K562 (cell line): ENCODE results near the gene SARS2. TPM values are rescaled to one million over a fixed set of nuclear protein-coding genes. Genes with fewer than 3 reads are reported as not detected.

ENCODE experiments used
- ATAC-seq: fragments of 200-7000 bp; cut with Tn5 transposase; 3 replicates; pipeline ENCODE4 v1.9.1; 2020; ENCODE audit warnings: moderate library complexity
- BruUV-seq: library from RNA; stranded (reverse); fragments of 400-500 nt; replicated peaks from 2 replicates; lab custom pipeline; 2021; lab: Mats Ljungman, UMichigan
- CTCF ChIA-PET: fragments of 300-600 bp; formaldehyde crosslinking; extraction: SDS; loops from one replicate; lab custom pipeline; 2021; ENCODE audit warnings: low intra/inter-chr PET ratio; lab: Yijun Ruan, JAX
- POLR2A ChIA-PET: fragments of 300-600, 350-650 bp; sonication (Branson Sonifier 250); formaldehyde crosslinking; extraction: SDS; loops from one replicate; lab custom pipeline; 2021; ENCODE audit warnings: antibody characterized with exemption, inconsistent platforms; lab: Yijun Ruan, JAX
- DNase-seq, 4 experiments: peaks; one replicate each; pipeline versions ENCODE4 v3.0.0 to v3.0.0-alpha.2; 2011 to 2018; ENCODE audit warnings: low spot score in 3 of 4, mixed read lengths in 3 of 4; ENCODE audit errors: extremely low read depth in 1 of 4
- FAIRE-seq: peaks from 2 replicates; lab custom pipeline; 2011; peaks lifted over from hg19 to GRCh38; lab: Jason Lieb, UNC
- H2AFZ ChIP-seq: 2 replicates; pipeline ENCODE4 v1.6.0; 2011; ENCODE audit warnings: low read depth, low read length, control low read depth, inconsistent platforms
- H3K27ac ChIP-seq: fragments of 200-600 bp; 3 replicates; pipeline ENCODE4 v1.8.0; 2011; ENCODE audit warnings: low read depth, mild to moderate bottlenecking, control low read depth, inconsistent platforms, low read length, moderate library complexity, mixed read lengths; ENCODE audit errors: extremely low read depth
- H3K27me3 ChIP-seq, 2 experiments: fragments of 300-600 bp in 1 of 2; 2 replicates in 1 of 2; 3 replicates in 1 of 2; pipeline versions ENCODE4 v1.6.0 to v1.8.0; 2011; ENCODE audit warnings: inconsistent platforms in 2 of 2, low read length in 2 of 2, mild to moderate bottlenecking in 1 of 2, mixed read lengths in 1 of 2, moderate library complexity in 1 of 2; ENCODE audit not compliant: control insufficient read depth in 2 of 2, insufficient read depth in 2 of 2
- H3K36me3 ChIP-seq: fragments of 300-600 bp; 3 replicates; pipeline ENCODE4 v1.8.0; 2011; ENCODE audit warnings: mild to moderate bottlenecking, low read length, inconsistent platforms; ENCODE audit not compliant: control insufficient read depth, insufficient read depth
- H3K4me1 ChIP-seq, 2 experiments: fragments of 200-600 bp in 1 of 2; replicated peaks in 1 of 2; 2 replicates in 1 of 2; 3 replicates in 1 of 2; pipeline versions ENCODE4 v1.5.1 to v1.8.0; 2011; ENCODE audit warnings: inconsistent platforms in 2 of 2, low read length in 2 of 2, mild to moderate bottlenecking in 1 of 2, mixed read lengths in 1 of 2, moderate library complexity in 1 of 2; ENCODE audit not compliant: control insufficient read depth in 2 of 2, insufficient read depth in 2 of 2
- H3K4me2 ChIP-seq: 2 replicates; pipeline ENCODE4 v1.6.1; 2011; ENCODE audit warnings: low read length, control low read depth, inconsistent platforms, mixed read lengths; ENCODE audit not compliant: insufficient read depth
- H3K4me3 ChIP-seq: fragments of 200-600 bp; sonication (generic), shearing (Covaris generic); 2 replicates; pipeline ENCODE4 v1.5.1; 2016; ENCODE audit warnings: control low read depth, inconsistent platforms
- H3K79me2 ChIP-seq: fragments of 200-600 bp; 3 replicates; pipeline ENCODE4 v1.8.0; 2011; ENCODE audit warnings: low read length, inconsistent platforms; ENCODE audit not compliant: control insufficient read depth, insufficient read depth
- H3K9ac ChIP-seq, 2 experiments: 2 replicates each; pipeline versions ENCODE4 v1.6.0 to v1.6.1; 2011; ENCODE audit warnings: low read depth in 2 of 2, low read length in 2 of 2, control low read depth in 1 of 2, inconsistent platforms in 1 of 2, mild to moderate bottlenecking in 1 of 2, mixed read lengths in 1 of 2; ENCODE audit not compliant: insufficient read depth in 1 of 2
- H3K9me1 ChIP-seq: one replicate; pipeline ENCODE4 v1.6.0; 2011; ENCODE audit warnings: inconsistent platforms, mild to moderate bottlenecking, low read length, moderate library complexity; ENCODE audit not compliant: control insufficient read depth, insufficient read depth
- H3K9me3 ChIP-seq: replicated peaks from 2 replicates; pipeline ENCODE4 v1.5.1; 2011; ENCODE audit warnings: low read depth, low read length, inconsistent platforms; ENCODE audit not compliant: control insufficient read depth, insufficient read depth
- H4K20me1 ChIP-seq: replicated peaks from 2 replicates; pipeline ENCODE4 v1.6.1; 2011; ENCODE audit warnings: low read length, inconsistent platforms, mixed read lengths; ENCODE audit not compliant: control insufficient read depth, insufficient read depth
- GTF2F1 ChIP-seq: IDR thresholded peaks from 2 replicates; pipeline ENCODE4 v1.6.1; 2011; ENCODE audit warnings: low read depth, low read length, improper control_type of control experiment
- HLTF ChIP-seq: fragments of 450-650 bp; IDR thresholded peaks from 2 replicates; pipeline ENCODE4 v1.6.1; 2016
- KLF10 ChIP-seq: fragments of 250-450 bp; sonication (Bioruptor Pico); IDR thresholded peaks from 2 replicates; pipeline ENCODE4 v1.6.1; 2021; ENCODE audit warnings: matching md5 sums
- NONO ChIP-seq, 2 experiments: fragments of 200-400 bp in 1 of 2; fragments of 450-650 bp in 1 of 2; formaldehyde crosslinking in 1 of 2; IDR thresholded peaks; 2 replicates each; pipeline ENCODE4 v1.6.1; 2017; ENCODE audit warnings: low read depth in 2 of 2, mild to moderate bottlenecking in 2 of 2, moderate library complexity in 2 of 2, low read length in 1 of 2
- SNIP1 ChIP-seq: fragments of 450-650 bp; IDR thresholded peaks from 2 replicates; pipeline ENCODE4 v1.7.1; 2017; ENCODE audit warnings: low read depth, mild to moderate bottlenecking
- THRA ChIP-seq: fragments of 450-650 bp; IDR thresholded peaks from 2 replicates; pipeline ENCODE4 v1.6.1; 2017; ENCODE audit warnings: mild to moderate bottlenecking, moderate library complexity
- ZBTB17 ChIP-seq: fragments of 450-650 bp; formaldehyde crosslinking; IDR thresholded peaks from 2 replicates; pipeline ENCODE4 v1.4.0; 2020; ENCODE audit warnings: mild to moderate bottlenecking
- ZNF146 ChIP-seq: IDR thresholded peaks from one replicate; pipeline ENCODE4 v1.6.1; 2018; ENCODE audit warnings: missing compliant biosample characterization; ENCODE audit not compliant: unreplicated experiment
- ZNF384 ChIP-seq: IDR thresholded peaks from 2 replicates; pipeline ENCODE4 v1.6.1; 2012; ENCODE audit warnings: low read depth, low read length, improper control_type of control experiment
- WGBS: fragments of 100-300 bp; shearing (Covaris generic); methylation state at CpG from one replicate; pipeline ENCODE4 v1.1.6; 2016; ENCODE audit warnings: low coverage, mixed read lengths; ENCODE audit not compliant: insufficient coverage; ENCODE audit errors: missing lambda C conversion rate; 5-methylcytosine and 5-hydroxymethylcytosine counted together
- in situ Hi-C: fragments of 300-500 bp; cut with MboI; formaldehyde crosslinking; loops from 4 replicates; pipeline ENCODE4 v1.15.0; 2018; ENCODE audit warnings: inconsistent platforms, mixed read lengths
- intact Hi-C: fragments of 100-400 bp; cut with micrococcal nuclease; formaldehyde crosslinking; loops from 2 replicates; pipeline ENCODE4 v1.14.2; 2022
- polyA plus RNA-seq, 8 experiments: library from polyadenylated mRNA; depleted of rRNA in 4 of 8; stranded (reverse) in 5 of 8; unstranded in 3 of 8; fragments of >200 nt; fragmentation: Nextera tagmentation in 2 of 8; fragmentation: Illumina TruSeq in 1 of 8; extraction: Ambion mirVana in 2 of 8; extraction: Trizol in 1 of 8; gene quantifications; 2 replicates each; pipeline versions ENCODE4 v1.2.1 to v1.2.3, GENCODE V29; 2011 to 2014; ENCODE audit warnings: inconsistent platforms in 1 of 8, missing spikeins in 1 of 8
- total RNA-seq, 7 experiments: library from RNA; depleted of rRNA in 6 of 7; stranded (reverse); fragments of >200 nt in 6 of 7; fragmentation: Illumina TruSeq in 2 of 7; extraction: Trizol in 2 of 7; gene quantifications; 2 replicates each; pipeline versions ENCODE4 v1.2.1 to v1.2.3, GENCODE V29; 2011 to 2021; ENCODE audit warnings: low replicate concordance in 1 of 7

The SARS2 gene
- total and polyA plus RNA-seq, 9 of the 15 experiments (the other 6 are each of a cell fraction or from before 2014, with no cell fraction given), result 3.1 to 59.1 (median 31.7) TPM

- H3K9me1 ChIP-seq, result no peaks in the 10 kb centered on the region
- H2AFZ ChIP-seq, result no peak overlapping the region
- ChIA-PET POLR2A (interaction anchor here (0.6 kb wide), 1 partner anchor 112 kb away, joined by 4 read pairs; no protein-coding TSS in a partner anchor), CTCF (no interaction called here)
- H3K27ac ChIP-seq, result no peak overlapping the region
- 100% methylated on average over 1 of the region's 2 CpGs for WGBS
- H3K27me3 ChIP-seq, result no peaks in the 10 kb centered on the region
- DNase-seq (no peak), FAIRE-seq (no peak), ATAC-seq (no peak)
- H3K4me3 ChIP-seq, result no peak overlapping the region
- H3K9ac ChIP-seq, result no peak overlapping the region
- no peak overlapping the region for H3K4me2 ChIP-seq
- H3K36me3 ChIP-seq, result peaks cover 9% of the 10 kb centered on the region; the same call in 1 of the 3 replicates
- no peaks in the 10 kb centered on the region for H4K20me1 ChIP-seq
- BruUV-seq, result no TSS peak
- peak; percentile 99 for TF ChIP-seq HLTF
- TF ChIP-seq ZNF384, result peak; percentile 68
- TF ChIP-seq GTF2F1, result no peak
- H3K9me3 ChIP-seq, result no peaks in the 10 kb centered on the region; the same call in 1 of the 2 replicates
- in situ Hi-C loops, result no loop called here
- no peaks in the 10 kb centered on the region for H3K79me2 ChIP-seq
- peaks cover 3 to 7% of the 10 kb centered on the region in 2 experiments; a peak in 3 of 5 replicates for H3K4me1 ChIP-seq
- intact Hi-C loops, result no loop called here
Observed at GRCh38 chr19:38958301-38958700, 27.7 kb upstream of the SARS2 start.

GRCh38 chr19:38956264-38956663, 25.7 kb upstream of the SARS2 start:
- in situ Hi-C loops (no loop called here), intact Hi-C loops (no loop called here)
- Histone ChIP-seq H3K9me1 (no peaks in the 10 kb centered on the region), H3K36me3 (peaks cover 12% of the 10 kb centered on the region; the same call in 1 of the 3 replicates), H2AFZ (no peak overlapping the region), H3K9ac (no peak overlapping the region), H3K79me2 (no peaks in the 10 kb centered on the region), H3K27ac (no peak overlapping the region), H3K4me3 (no peak overlapping the region), H3K4me1 (no peaks in the 10 kb centered on the region; a peak in 1 of 5 replicates), H3K9me3 (no peaks in the 10 kb centered on the region; the same call in 1 of the 2 replicates), H4K20me1 (no peaks in the 10 kb centered on the region), H3K4me2 (no peak overlapping the region), H3K27me3 (no peaks in the 10 kb centered on the region)
- POLR2A ChIA-PET, result interaction anchor here (0.5 to 0.6 kb wide), 2 partner anchors 21 to 42 kb away, joined by 3 read pairs; no protein-coding TSS in a partner anchor
- TF ChIP-seq NONO (IDR thresholded peaks at IDR 0.05; ENCODE audit: low read depth in 2 of 2, low read length in 1 of 2) (no peak), ZBTB17 (CRISPR knock-in tag) (no peak), ZNF146 (CRISPR knock-in tag) (no peak), KLF10 (CRISPR knock-in tag) (no peak), SNIP1 (no peak), THRA (no peak)
- CTCF ChIA-PET, result no interaction called here
- DNase-seq, result no peak
- no TSS peak for BruUV-seq
- no peak for FAIRE-seq
- WGBS, result 95% methylated on average over 2 of the region's 2 CpGs
- no peak for ATAC-seq
